ENCODE results near the gene SLC9A9. TPM values are rescaled to one million over a fixed set of nuclear protein-coding genes. Genes with fewer than 3 reads are reported as not detected.

The SLC9A9 gene
- total and polyA plus RNA-seq, 4 donors = 3.3 to 15.0 (median 6.1) TPM

GRCh38 chr3:143472731-143473523 is 375.3 kb downstream of the SLC9A9 start:
- WGBS = 88% methylated on average over 7 of the region's 7 CpGs
- Histone ChIP-seq H3K9me3 (ENCODE audit: control insufficient read depth in 4 of 4, low read length in 3 of 4) (no peaks in the 10 kb centered on the region), H3K4me1 (ENCODE audit: control insufficient read depth in 4 of 4, insufficient read depth in 4 of 4, low read length in 3 of 4) (no peaks in the 10 kb centered on the region), H3K36me3 (ENCODE audit: control insufficient read depth in 4 of 4, insufficient read depth in 3 of 4, low read depth in 1 of 4, low read length in 3 of 4) (no peaks in the 10 kb centered on the region), H3K4me3 (ENCODE audit: low read depth in 1 of 3, low read length in 3 of 3) (no peak overlapping the region), H3K9ac (ENCODE audit: low read depth in 1 of 2, low read length in 2 of 2) (no peak overlapping the region), H3K27ac (ENCODE audit: low read depth in 1 of 2, low read length in 2 of 2) (no peak overlapping the region), H3K27me3 (ENCODE audit: control insufficient read depth in 4 of 4, insufficient read depth in 4 of 4, low read length in 3 of 4) (no peaks in the 10 kb centered on the region)
- TF ChIP-seq GABPA (IDR thresholded peaks at IDR 0.05 in 1 of 2, conservative IDR thresholded peaks at IDR 0.05 in 1 of 2) (no peak), TAF1 (conservative IDR thresholded peaks at IDR 0.05) (no peak), MAX (IDR thresholded peaks at IDR 0.05) (no peak), REST (IDR thresholded peaks at IDR 0.05) (no peak), NR2F2 (IDR thresholded peaks at IDR 0.05) (no peak), ZBTB33 (IDR thresholded peaks at IDR 0.05) (no peak), RXRA (IDR thresholded peaks at IDR 0.05) (no peak), HNF4A (conservative IDR thresholded peaks at IDR 0.05) (no peak), FOXA2 (IDR thresholded peaks at IDR 0.05) (no peak), EGR1 (IDR thresholded peaks at IDR 0.05; ENCODE audit: low read depth in 2 of 2) (no peak), YY1 (IDR thresholded peaks at IDR 0.05) (no peak), RAD21 (IDR thresholded peaks at IDR 0.05) (no peak), HNF4G (IDR thresholded peaks at IDR 0.05) (no peak), CTCF (IDR thresholded peaks at IDR 0.05; ENCODE audit: low read depth, low read length, missing input control) (no peak), SP1 (IDR thresholded peaks at IDR 0.05) (no peak), JUND (IDR thresholded peaks at IDR 0.05) (no peak), FOXA1 (IDR thresholded peaks at IDR 0.05) (no peak), ATF3 (IDR thresholded peaks at IDR 0.05) (no peak)
- no peak for DNase-seq (ENCODE audit: low spot score)
